GM10266 (cell line): ENCODE data around the gene SLC2A9.

Experiments used
- DNase-seq: peaks from one replicate; pipeline ENCODE4 v3.0.0; 2012; ENCODE audit errors: extremely low spot score
- CTCF ChIP-seq: IDR thresholded peaks from 2 replicates; pipeline ENCODE4 v1.5.1; 2012; ENCODE audit warnings: mild to moderate bottlenecking, low read depth; ENCODE audit not compliant: control insufficient read depth, insufficient read depth; ENCODE audit errors: missing control alignments

SLC2A9 gene

GRCh38 chr4:10051517-10052135 is 30.3 kb upstream of the SLC2A9 start:
- DNase-seq: no peak
- no peak for TF ChIP-seq CTCF

- TF ChIP-seq CTCF: no peak
- DNase-seq: no peak
Observed at GRCh38 chr4:10050721-10051120, 29.4 kb upstream of the SLC2A9 start.

GRCh38 chr4:10050261-10050661 is 29.0 kb upstream of the SLC2A9 start:
- TF ChIP-seq CTCF: no peak
- DNase-seq: no peak

- DNase-seq: no peak
- TF ChIP-seq CTCF: no peak
Observed at GRCh38 chr4:10048941-10049697, 27.8 kb upstream of the SLC2A9 start.

GRCh38 chr4:10047967-10048366 is 26.7 kb upstream of the SLC2A9 start:
- no peak for TF ChIP-seq CTCF
- no peak for DNase-seq

- TF ChIP-seq CTCF: no peak
- DNase-seq: no peak
Observed at GRCh38 chr4:10046471-10046870, 25.2 kb upstream of the SLC2A9 start.

GRCh38 chr4:10045481-10045880 is 24.2 kb upstream of the SLC2A9 start:
- no peak for TF ChIP-seq CTCF
- DNase-seq: no peak
